OCI-LY3 (cell line): Measurements from ENCODE around the gene OTUD4.

ENCODE experiments used
- EZH2phosphoT487 ChIP-seq: fragments of 200-600 bp; shearing (Covaris generic); IDR thresholded peaks from 2 replicates; pipeline ENCODE4 v1.6.1; 2018; ENCODE audit warnings: antibody characterized with exemption, mixed run types, low read depth
- TF ChIP-seq, protein P1 (sequence below): fragments of 200-600, 300-600 bp; sonication (generic); IDR thresholded peaks from 2 replicates; pipeline ENCODE4 v1.5.1; 2014; ENCODE audit warnings: antibody characterized with exemption, low read length, low read depth

DNA sequence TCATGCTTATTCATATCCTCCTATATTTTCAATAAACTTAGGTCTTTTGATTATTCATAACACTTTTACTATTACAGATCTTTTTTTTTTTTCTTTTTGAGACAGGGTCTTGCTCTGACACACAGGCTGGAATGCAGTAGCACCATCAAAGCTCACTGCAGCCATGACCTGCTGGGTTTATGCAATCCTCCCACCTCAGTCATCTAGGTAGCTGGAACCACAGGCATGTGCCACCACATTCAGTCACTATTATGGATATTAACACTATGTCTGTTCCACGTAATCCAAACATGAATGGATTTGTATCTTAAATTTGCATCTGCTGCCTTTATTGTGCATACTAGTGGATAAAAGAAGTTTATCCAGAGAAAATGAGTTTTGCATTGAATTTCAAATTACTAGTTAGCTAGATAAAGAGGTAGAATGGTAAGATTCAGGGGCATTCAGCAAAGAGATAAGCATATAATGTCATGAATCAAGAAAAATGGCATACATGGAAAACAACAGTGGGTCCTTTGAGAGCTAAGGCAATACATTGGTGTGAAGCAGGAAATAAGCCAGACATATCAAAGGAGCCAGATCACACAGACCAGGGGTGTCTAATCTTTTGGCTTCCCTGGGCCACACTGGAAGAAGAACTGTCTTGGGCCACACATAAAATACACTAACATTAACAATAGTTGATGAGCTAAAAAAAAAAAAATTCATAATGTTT is 96.3 kb downstream of the OTUD4 start:
- no peak for TF ChIP-seq EZH2phosphoT487
- TF ChIP-seq, protein P1, sequence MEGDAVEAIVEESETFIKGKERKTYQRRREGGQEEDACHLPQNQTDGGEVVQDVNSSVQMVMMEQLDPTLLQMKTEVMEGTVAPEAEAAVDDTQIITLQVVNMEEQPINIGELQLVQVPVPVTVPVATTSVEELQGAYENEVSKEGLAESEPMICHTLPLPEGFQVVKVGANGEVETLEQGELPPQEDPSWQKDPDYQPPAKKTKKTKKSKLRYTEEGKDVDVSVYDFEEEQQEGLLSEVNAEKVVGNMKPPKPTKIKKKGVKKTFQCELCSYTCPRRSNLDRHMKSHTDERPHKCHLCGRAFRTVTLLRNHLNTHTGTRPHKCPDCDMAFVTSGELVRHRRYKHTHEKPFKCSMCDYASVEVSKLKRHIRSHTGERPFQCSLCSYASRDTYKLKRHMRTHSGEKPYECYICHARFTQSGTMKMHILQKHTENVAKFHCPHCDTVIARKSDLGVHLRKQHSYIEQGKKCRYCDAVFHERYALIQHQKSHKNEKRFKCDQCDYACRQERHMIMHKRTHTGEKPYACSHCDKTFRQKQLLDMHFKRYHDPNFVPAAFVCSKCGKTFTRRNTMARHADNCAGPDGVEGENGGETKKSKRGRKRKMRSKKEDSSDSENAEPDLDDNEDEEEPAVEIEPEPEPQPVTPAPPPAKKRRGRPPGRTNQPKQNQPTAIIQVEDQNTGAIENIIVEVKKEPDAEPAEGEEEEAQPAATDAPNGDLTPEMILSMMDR: no peak
